NCI-H2196 treated with DMSO at 0.1 percent for 48 hours (cell line): ENCODE data around the gene SRRM4.
"Not testable (repeated sequence)": the region's sequence is repeated elsewhere in the genome, so short reads cannot be mapped to it uniquely, and the experiment has no call there.

Experiments used
- DNase-seq: peaks from one replicate; lab custom pipeline; 2025; ENCODE audit not compliant: unreplicated experiment; lab: John Stamatoyannopoulos, UW

SRRM4 gene

DNA sequence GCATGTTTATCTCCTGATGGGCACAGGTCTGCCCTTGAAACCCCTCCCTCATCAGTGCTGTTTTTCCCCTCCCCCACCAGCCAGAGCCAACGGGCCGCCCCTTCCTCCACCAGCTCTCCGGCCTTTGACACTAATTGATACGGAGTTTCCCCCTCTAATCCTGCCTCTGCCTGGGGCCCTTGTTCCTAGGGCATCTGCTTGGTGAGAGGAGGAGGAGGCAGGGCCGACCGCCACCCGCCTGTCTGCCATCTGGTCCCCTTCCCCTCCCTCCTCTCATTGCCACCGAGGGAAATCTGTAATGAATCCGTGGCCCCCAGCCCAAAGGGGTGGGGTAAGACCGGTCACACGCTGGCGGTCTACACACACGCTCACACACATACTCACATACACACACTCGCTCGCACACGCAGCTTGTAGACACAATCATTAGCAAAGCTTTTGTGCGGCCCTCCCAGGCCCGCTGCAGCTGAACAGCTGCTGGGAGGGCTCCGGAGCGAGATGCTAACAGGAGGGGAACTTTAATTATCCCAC lies 27.4 kb downstream of the SRRM4 start:
- no peak for DNase-seq

- no peak for DNase-seq
Measured at GRCh38 chr12:119011231-119011630, 29.9 kb downstream of the SRRM4 start.

GRCh38 chr12:119012179-119012578 lies 30.8 kb downstream of the SRRM4 start:
- DNase-seq, result no peak

- DNase-seq, result no peak
Measured at GRCh38 chr12:119013023-119013422, 31.7 kb downstream of the SRRM4 start.

DNA sequence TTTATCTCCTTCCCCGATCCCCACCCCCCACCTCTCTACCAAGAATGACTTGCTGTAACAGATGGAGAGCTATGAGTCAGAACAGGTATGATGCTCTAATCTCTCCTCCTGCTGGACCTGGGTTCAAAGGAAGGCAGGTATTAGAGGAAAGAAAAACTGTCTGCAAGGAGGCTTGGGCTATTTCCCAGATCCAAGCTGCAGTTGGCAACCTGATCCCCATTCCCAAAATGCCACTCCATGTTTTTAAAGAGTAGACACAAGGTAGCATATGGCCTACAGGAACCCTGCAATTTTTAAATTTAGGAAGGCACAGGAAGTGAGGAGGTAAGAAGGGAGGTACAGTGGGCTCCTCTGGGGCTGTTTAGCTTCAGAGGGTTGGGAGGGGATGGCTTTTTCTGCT lies 33.0 kb downstream of the SRRM4 start:
- no peak for DNase-seq

- DNase-seq, result no peak
Measured at GRCh38 chr12:119016715-119017114, 35.4 kb downstream of the SRRM4 start.

DNA sequence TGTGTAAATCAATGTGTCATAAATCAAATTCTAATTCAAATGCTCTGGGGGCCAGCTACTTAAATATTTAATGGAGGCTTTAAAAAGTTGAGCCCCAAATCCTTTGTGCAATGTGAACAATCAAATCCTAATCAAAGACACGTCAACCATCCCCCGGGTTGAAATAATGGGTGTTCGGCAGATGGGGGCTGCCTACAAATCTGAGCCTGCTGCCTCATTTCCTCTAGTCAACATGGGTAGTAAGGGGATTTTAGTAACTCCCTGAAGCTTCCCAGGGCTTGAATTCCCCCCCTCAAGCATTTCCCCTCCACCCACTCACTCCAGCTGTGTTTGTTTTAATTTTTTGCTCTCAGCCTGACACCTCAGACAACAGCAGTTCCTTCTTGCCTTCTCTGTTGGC lies 37.8 kb downstream of the SRRM4 start:
- no peak for DNase-seq

DNA sequence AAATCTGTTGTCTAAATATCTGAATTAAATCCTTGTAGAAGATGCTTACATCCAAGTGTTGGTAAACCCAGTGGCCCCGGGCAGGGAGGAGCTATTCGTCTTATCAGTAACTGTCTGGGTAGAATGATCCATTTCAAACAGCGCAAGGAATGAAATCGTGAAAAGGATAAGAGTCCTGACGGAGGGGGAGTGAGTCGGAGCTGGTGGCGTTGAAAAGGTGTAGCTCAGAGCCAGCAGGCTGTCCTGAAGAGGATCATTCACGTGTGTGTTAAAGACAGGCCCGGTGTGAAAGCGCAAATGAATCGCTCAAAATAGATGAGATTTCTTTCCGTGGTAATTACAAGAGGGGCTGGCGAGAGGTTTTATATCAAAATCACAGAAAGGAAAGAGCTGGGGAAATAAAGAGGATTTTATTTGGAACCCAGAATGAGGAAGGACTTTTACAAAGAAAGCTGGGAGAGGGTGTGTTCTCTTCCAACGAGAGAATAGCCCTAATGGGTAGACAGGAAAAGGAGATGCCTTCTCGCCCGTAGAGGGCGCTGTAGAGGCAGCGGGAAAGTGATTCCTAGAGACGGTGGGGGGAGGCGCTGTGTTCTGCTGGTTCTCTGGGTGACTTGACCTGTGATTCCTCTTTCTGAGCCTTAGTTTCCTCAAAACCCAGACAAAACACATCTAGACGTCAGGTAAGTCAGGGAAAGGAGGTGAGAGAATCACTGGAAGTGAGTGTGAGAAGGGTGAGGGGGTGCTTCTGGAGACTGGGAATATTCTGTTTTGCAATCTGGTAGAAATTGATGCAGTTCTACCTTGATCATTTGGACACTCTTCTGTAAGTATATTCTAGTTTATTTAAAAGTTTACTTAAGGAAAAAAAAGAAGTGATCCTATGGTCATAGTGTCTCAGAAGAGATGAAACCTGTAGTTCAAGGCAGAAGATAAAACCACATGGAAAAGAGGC lies 39.3 kb downstream of the SRRM4 start:
- DNase-seq, result no peak

- no peak for DNase-seq
Measured at GRCh38 chr12:119024356-119024755, 43.0 kb downstream of the SRRM4 start.

DNA sequence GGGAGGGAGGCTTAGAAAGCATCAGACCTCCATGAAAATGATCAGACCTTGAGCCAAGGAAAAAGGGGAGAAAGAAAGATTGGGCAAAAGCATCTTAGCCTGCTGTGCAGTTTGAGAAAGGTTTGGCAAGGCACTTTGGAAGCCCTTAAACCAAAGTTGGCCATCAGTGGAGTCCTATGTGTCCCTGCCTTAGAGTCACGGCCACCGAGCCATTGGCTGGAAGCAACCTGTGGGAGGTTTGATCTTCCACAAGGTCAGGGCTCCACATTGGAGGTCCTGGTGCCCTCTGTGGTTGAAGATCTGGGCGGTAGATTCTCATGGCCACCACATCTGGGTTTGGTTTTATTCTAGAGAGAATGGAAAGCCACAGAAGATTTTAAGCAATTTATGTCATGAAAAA lies 44.4 kb downstream of the SRRM4 start:
- DNase-seq, result no peak

DNA sequence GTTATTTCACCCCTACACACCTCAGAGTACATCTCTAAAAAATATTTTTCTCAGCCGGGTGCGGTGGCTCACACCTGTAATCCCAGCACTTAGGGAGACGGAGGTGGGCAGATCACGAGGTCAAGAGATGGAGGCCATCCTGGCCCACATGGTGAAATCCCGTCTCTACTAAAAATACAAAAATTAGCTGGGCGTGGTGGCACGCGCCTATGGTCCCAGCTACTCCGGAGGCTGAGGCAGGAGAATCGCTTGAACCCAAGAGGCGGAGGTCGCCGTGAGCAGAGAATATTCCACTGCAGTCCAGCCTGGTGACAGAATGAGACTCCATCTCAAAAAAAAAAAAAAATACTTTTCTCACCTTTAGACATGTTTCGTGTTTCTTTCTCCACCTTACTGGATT lies 52.0 kb downstream of the SRRM4 start:
- DNase-seq, result not testable (repeated sequence)

DNA sequence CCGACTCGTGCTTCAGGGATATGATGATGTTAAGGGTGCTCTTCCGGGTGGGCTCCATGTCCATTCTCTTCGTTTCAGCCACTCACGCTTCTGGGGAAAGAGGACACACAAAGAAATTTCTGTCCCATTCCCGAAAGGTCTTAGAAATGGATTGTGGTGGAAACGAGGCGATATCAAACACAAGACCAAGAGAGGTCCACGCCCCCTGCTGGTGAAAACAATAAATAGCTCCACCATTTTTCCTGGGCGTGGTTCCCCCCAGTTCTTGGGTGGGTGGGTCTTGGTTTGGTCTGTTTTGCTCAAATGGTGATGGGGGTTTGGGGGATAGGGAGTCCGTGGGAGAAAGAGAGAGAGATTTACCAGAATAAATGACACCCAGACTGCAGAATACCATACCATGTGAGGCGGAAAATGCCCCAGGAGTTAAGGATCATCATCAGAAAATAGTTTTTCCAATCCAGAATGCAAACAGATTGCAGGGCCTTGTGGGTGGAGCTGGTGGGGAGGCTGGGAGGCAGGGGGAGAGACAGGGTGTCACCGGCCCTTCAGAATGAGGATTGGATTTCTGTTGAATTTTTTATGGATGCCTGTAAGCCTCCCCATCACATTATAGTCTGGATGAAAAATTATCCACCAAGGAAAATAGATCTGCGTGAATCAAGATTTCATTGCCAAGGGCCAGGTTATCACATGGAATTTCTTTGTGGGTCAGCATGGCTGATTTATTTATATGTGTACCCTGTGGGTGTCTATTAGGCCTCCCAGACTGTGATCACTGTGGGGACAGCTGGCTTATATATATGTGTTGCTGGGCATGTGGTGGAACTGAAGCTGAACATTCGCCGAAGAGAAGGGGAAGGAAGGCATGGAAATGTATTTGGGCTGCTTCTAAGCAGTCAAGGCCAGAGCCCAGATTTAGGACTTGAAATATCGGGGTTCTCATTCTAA lies 55.8 kb downstream of the SRRM4 start:
- DNase-seq, result no peak

DNA sequence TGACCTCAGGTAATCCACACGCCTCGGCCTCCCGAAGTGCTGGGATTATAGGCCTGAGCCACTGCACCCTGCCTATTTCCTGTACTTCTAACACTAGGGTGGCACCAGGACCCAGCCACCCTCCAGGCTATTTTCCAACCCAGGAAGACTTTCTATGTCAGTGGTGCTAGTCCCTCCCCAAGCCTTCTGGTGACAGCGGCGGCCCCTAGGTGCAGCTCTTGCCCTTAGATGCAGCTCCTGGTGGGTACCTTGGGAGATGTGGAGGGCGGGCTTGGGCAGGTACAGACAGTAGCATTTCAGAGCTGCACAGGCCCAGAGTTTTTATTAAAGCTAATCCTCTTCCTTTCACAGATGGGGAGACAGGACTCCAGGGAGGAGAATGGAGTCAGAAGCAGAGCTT lies 62.8 kb downstream of the SRRM4 start:
- no peak for DNase-seq

- DNase-seq, result no peak
Measured at GRCh38 chr12:119047641-119048040, 66.3 kb downstream of the SRRM4 start.

DNA sequence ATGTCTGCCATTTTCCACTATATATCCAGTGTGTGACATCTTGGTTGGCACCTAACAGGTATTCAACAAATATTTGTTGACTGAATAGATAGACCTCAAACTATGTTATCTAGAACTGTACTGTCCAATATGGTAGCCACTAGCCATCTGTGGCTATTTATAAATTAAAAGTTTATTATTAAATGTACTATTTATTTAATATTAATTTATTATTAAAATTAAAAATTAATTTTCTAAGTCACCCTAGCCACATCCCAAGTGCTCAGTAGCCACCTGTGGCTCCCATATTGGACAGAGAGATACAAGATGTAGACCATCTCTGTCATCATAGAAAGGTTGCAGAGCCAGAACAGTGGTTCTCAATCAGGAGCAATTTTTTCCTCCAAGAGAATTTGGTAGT lies 69.3 kb downstream of the SRRM4 start:
- DNase-seq, result no peak

GRCh38 chr12:119051474-119051873 lies 70.1 kb downstream of the SRRM4 start:
- no peak for DNase-seq

DNA sequence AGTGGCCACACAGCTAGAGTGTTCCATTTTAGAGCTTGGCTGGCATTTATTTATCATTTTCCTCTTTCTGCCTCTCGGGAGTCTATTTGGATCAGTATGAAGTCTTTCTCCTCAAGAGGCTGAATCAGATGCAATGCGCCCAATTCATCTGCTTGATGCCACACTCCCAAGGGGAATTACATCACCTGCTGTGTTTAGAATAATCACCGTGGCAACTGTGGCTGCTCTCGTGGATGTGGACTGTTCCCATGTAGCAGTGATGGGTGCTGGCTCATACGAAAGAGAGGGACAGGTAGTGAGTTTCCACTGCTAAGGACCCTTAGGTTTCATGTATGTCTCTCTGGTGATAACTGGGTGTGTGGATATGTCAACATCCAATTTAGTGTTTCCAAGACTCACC lies 70.7 kb downstream of the SRRM4 start:
- DNase-seq, result no peak

GRCh38 chr12:119055977-119056376 lies 74.6 kb downstream of the SRRM4 start:
- DNase-seq, result no peak

DNA sequence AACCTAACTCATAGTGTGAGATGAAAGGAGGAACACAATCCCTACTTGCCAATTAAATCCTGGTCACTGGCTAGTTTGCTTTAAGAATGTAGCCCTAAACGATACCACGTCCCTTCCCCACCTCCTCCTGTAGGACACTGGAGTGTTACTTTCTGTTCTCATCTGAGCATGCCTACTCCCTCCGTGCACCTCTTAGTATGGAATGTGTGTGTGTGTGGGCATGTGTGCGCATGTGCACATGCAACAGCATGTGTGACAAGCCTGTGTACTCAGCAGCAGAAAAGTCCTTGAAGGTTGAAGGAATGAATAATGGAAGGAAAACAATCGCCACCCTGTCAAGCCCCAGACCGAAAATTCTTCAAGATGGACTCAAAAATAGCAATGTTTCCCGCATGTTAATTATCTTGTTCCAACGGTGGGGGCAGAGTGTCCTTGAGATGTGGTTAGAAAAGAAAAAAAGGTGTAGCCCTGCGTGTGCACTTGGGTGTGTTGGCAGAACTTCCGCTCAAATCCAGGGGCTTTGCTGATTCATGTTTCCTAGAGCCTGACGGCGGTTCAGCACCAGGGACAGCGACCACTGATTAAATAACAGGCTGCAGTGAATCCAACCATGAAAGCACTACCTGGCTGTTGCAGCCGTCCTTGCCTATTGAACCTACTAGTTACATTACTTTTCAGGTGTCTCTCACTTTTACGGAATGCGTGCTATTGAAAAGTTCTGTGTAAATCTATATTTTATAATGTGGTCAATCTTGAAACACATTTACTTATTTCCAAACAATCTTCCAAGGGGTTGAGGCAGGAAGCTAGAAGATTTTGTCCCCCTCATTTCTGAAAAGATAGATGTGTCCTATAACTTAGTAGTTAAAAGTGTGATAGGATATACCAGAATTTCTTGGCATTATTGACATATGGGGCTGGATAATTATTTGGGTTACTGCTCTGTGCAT lies 79.8 kb downstream of the SRRM4 start:
- DNase-seq, result no peak

GRCh38 chr12:119068129-119068856 lies 87.0 kb downstream of the SRRM4 start:
- no peak for DNase-seq
